Stimulated activated CD8-positive, alpha-beta memory T cell treated with anti-CD3 and anti-CD28 coated beads, Interleukin-4, amount 100 ng/mL, for 4 hours (primary cell): ENCODE measurements around the gene CCDC24.

Experiments
- DNase-seq, 2 donors: peaks; one replicate each; pipeline ENCODE4 v3.0.0-alpha.2; 2020; ENCODE audit warnings: low read depth in 2 of 2, low spot score in 1 of 2

CCDC24 gene

DNA sequence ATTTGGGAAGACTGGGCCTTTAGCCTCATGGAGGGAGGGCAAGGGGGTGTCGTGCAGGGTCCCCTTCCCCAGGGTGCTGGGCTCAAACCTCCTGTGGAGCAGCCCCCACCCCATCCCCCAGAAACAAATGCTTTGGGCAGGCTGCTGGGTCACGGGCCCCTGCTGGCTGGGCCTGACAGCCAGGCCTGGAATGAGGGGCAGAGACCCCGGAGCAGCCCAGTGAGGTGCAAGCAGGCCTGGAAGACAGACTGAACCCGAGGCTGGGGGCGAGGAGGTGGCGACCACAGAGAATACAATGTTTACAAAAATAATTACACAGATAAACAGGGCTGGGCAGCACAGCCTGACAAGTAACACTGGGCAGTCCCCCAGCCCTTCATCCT is 5.3 kb downstream of the CCDC24 start:
- DNase-seq, result no peak

DNA sequence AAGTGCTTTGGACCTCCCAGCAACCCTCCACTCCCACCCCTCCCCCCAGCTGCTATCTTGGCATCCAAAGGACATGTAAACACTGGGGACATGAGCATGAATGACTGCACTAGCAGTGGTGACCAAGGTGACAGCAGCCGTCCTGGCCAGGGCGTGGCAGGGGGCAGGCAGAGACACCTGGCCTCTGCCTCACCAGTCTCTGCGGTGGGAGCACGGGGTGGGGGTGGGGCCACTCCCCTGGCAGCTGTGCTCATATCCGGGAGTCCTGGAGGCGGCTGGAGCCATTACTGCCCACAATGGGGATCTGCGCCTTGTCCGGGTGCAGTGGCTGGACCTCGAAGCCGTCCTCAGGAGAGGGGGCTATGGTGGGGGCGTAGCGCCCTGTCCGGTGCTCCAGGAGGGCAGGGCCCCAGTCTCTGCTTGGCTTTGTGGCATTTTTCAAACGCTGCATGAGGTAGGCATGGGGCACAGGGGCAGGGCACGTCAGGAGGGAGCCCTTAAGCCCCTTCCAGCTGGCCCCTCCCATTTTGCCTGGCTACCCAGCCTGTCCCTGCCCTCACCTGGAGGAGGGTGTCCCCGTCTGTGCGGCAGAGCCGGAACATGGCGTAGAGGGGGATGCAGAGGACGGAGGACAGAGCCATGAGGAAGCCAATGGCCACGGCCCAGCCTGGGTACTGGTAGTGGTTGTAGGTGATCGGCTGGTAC is 6.0 kb downstream of the CCDC24 start:
- no peak for DNase-seq

DNA sequence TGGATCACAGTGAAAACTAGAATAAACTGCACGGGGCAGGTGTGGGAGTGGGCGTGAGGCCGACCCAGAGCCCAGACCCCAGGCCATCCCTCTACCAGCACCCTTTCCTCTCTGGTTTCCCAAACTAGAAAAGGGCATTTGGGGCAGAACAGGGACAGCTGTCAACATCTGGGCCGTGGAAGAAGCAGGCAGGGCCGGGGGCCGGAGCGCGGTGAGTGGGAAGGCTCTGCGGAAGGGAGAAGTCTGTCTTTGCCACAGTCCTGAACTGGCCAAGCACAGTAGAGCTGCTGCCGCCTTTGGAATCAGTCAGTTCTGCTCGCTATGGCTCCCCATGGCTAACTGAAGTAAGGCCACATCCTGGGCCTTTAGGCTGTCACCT is 6.6 kb downstream of the CCDC24 start:
- DNase-seq, result no peak

DNA sequence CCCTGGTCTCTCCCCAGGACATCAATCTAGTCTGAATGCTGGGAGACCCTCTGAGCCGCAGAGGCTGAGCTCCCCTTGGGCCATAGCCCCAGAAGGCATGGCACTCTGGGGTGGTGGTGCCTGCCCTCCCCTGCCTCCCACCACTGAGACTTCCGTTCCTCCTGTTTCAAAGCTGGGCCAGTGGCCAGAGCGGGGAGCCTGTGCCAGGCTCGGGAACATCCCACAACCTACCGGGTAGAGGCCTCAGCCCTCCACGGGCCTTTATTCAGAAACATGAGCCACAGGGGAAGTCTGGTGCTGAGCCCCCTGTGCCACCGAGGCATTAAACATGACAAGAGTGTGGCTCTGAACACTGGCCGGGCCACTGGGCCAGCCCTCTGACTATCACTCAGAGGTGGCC is 8.1 kb downstream of the CCDC24 start:
- no peak for DNase-seq

DNA sequence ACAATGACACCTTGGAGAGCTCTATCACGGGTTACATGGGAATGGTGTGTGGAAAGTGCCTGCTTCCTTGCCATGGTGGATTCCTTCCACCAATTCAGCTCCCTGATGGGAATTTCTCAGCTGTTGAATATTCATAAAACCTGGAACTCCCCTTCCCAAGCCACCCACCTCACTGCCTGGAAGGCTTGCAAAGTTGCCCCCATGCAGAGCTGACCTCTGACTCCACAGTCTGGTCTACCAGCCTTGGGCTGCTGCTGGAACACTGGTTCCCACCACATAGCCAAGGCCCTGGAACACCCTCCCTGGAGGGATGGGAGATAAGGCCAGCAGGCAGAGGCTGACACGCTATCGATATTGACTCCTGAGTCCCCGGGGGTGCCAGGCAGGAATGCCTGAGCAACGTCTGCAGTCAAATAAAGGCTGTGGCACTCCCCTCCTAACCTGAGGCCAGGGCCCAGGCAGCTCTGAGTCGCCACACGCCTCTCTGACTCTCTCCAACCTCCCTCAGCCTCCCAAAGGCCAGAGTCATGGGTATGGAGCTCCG is 8.8 kb downstream of the CCDC24 start:
- DNase-seq, result no peak

DNA sequence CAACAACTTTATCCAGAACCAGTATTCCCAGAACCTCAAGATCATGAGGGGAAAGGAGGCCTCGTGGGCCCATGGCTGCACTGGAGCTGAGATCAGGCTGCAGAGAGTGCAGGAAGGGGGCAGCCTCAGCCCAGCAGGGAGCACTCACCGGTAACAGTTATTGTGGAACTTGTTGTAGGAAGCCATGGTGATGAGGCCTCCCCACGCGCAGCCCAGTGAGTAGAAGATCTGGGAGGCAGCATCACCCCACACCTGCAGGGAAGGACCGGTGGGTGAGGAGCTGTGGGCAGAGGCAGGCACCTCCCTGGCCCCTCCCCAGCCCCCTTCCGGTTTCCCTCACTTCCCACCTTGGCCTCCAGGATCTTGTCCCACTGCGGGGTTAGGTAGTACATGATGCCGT is 10.8 kb downstream of the CCDC24 start:
- DNase-seq, result no peak

DNA sequence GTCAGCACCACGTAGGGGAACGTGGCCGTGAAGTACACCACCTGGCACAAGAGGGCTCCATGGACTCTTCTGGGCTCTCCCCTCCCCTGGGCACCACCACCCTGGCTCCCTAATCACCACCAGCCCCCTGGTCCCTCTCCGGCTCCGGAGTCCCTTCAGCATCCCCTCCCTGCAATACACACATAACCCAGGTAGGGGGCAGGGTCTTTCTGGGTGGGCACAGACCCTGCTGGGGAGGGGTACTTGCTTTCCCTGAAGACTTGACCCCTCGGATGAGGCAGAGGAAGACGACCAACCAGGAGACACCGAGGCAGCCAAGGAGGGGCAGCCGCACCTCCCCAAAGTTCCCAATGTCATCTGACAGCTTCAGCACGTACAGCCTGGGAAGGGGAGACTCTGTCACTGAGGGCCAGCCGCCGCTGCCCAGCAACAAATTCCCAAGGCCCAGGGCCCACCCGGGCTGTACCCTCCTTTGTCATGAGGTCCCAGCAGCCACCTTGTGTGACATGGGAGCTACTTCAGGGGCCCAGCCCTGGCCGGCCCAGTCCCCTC is 11.3 kb downstream of the CCDC24 start:
- DNase-seq, result no peak

DNA sequence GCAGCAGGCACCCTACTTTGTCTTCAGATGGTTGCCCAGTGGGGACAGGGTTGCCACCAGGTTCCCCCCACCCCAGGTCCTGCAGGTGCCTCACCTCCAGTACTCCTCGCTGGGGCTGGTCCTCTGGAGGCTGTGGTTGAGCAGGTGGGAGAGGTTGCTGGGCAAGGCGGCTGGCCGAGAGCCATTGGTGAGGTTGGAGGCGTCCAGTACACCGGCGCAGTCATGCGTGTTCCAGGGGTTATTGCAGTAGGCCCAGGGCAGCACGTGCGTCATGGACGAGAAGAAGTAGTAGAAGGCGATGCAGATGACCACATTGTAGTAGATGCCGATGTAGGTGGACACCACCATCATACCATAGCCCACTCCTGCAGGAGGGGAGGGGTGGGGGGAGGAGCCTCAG is 16.9 kb downstream of the CCDC24 start:
- DNase-seq, result no peak

DNA sequence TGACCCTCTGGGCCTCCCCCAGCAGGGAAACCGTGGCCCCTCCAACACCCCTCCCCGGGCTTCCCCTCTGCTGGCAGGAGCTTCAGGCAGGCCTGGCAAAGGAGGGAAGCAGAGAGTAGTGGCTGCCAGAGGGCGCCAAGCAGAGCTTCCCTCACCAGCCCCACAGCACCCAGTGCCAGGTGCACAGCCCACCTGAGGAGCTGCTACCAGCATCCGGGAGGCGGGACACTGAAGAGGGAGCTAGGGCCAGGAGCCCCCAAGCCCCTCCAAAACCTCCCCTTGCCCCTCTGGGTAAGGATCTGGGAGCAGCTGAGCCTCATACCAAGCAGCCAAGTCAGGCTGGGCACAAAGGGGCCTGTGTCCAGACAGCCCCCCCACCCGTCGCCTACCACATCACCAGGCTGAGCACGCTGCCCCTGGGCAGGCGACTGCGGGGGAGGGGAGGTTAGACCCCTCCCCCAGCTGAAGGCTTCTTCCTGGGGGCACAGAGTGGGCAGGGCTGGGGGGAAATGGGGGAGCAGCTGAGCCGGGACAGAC is 19.6 kb downstream of the CCDC24 start:
- DNase-seq, result no peak

DNA sequence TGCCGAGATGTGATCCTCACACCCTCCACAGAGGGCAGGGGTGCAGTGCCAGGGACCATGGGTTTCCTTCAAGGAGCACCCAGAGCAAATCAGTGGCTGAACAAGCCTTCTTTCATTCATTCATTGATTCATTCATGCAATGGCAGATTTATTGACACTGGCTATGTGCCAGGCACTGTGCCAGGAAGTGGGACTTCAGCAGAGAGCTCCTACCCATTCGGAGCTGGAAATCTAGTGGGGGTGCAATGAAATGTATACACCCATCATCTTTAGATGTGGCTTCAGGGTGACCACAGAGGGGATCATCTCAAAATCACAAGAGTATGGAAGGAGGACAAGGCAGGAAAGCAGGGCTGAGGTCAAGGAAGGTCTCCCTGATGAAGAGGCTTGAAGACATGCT is 21.0 kb downstream of the CCDC24 start:
- no peak for DNase-seq

DNA sequence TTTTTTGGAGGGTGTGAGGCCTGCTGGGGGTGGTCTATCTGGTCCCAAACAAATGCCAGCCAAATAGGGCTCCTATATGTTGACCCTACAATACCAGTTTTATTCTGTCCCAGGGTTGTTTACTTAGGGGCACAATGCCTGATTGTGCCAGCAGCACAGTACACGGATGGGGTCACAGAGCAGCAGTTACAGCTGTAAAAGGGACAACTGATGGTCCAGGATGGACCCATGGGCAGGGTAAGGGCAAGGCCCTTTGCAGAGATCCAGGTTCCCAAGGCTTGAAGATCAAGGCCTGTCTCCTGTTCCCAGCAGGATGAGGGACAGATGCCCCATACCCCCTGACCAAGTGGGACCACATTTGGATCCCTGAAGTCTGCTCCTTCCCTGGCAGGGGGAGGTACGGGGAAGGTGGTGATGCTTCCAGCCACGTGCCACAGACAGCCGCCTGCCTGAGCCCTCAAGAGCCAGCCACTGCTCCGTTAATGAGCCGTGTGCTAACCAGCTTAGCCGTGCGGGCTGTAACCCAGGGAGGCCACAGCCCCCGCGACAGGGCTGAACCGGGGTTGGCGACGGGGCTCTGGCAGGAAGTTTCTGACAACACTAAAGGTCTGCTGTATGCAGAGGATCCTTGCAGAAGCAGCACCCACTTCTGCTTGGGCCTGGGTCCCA is 21.7 kb downstream of the CCDC24 start:
- DNase-seq, result no peak

DNA sequence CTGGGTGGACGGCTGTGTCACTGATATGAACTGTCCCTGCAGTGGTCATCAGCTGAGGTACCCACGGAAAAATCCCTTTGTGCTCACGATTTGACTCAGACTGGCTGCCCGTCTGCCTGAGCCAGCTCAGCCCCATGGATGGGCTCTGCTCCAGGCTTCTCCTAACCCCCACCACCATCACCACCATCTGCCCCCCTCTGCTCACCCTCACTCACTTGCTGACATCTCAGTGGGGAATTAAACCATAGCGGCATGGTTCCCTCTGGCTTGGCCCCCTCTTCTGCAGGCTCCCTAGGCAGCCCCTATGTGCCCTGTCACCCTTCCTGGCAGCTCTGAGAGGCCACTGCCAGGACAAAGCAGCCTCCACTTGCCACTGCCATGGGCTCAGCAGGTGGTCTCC is 22.6 kb downstream of the CCDC24 start:
- DNase-seq, result no peak

DNA sequence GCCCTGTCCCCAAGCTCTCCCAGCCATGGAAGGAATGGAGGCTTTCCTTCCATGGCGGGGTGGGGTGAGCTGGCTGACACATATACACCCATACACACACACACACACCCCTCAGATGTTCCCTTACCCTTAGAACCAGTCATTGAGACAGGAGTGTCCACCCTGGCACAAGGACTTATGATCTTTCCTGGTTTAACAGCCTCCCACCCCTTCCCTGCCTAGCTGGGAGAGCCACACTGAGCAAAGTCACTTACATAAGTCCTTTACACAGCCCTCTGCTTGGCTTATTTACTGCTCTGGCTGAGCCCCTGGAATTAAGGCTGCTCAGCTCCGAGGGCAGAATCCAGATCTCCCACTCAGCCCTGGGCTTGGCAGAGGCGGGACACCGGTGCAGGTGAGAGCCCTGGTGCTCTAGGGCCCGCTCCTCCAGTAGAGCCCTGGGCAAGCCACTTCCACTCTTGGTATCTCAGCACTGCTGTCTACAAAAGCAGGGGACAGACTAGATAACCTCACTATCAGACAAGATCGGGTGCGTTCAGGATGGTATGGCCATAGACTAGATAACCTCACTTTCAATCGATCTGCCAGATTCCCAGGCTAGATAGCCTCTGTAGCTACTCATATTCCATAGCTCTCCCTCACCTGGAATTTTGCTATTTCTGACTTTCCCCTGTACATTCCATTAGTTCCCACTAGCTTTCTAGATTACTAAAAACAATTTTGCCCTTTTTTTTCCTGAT is 23.1 kb downstream of the CCDC24 start:
- no peak for DNase-seq

DNA sequence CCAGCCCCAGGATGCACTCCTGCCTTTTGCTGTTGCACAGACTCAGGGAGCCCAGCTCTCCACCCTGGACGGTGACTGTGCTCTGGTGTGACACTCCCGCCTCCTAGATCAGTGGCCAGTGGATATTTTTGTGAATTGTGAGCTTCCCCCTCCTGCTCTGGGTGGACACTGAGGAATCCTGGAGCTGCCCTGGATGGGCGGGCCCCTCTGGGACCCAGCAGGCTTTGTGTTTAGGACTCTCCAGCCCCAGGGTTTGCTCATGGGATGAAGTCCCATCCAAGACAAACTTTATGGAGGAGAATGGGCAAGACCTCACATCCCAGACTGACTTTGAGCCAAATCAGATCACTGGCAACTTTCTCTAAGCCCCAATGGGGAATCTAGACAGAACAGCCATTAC is 23.8 kb downstream of the CCDC24 start:
- DNase-seq, result no peak

DNA sequence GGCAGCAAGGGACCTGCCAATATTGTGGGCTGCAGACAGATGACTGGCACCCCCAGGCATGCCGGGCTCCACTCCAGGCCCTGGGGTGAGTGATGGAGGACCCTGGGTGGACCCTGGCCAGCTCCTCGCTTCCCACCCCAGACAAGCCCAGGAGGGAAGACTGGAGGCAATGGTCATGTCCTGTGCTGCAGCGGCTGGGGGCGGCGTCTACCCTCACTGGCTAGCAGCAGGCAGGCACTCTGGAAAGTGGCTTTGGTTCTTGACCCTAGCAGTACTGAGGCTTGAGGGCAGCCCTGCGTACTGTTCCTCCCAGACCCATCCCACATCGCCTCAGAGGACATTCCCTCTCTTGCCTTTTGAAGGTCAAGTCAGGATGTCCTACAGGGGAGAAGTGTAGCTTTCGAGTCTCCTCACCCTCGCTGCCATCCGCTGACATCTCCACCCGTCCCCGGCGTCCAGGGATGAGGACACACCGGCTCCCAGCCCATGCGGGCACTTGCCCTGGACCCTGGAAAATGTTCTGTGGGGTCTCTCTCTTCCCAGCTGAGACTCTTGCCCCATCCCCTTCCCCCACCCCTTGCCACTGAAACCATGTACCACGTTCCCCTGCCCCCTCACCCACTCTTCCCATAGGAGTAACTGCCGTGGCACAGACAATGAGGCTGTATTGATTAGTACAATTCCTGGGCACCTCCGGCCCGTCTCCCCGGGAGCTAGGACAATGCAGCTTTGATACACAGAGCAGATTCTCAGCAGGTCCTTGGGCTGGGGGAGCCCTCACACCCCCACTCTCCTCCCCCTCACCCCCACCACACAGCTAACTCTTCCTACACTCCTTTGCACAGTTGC is 24.9 kb downstream of the CCDC24 start:
- DNase-seq, result no peak

DNA sequence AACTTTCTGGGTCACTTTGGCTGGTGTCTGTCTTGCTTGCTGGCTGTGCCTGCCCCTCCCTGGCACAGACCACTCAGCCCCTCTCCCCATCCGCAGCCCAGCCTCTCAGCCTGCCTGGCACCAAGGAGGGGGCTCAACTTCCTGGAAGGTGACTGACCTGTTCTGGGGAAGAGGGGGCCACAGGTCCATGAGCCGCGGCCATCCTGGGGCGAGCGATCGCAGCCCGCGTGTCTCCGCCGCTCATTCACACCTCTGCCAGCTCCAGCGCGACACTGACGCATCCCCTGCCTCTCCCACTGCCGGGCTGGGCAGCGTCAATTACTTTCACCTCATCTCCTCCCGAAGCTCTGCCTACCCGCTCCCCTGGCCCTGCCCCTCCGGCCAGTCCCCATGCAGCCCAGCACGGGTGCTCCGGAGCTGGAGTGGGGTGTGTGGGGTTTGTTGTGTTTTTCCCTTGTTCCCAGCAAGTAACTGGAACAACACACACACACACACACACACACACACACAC is 25.5 kb downstream of the CCDC24 start:
- no peak for DNase-seq

DNA sequence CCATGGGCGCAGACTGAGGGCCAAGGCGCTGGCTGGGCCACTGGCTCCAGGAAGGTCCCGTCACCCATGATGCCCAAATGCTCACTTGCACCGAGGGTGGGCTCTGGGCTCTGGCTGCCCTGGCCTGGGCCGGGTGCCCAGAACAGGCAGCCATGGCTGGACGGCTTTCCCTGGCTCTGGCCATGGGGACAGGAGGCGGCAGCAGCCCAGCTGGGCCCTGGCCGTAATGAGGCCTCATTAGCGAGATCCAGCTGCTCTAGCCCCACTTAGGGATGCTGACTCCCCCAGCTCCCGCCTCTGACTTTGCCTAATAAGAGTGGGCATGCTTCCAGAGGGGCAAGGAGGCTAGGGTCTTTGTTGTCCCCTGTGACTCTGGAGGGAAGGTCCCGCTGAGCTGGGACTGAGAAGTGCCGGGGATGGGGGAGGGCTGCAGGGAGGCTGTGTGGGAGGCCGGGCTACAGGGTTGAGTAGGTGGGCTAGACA is 28.1 kb downstream of the CCDC24 start:
- no peak for DNase-seq

DNA sequence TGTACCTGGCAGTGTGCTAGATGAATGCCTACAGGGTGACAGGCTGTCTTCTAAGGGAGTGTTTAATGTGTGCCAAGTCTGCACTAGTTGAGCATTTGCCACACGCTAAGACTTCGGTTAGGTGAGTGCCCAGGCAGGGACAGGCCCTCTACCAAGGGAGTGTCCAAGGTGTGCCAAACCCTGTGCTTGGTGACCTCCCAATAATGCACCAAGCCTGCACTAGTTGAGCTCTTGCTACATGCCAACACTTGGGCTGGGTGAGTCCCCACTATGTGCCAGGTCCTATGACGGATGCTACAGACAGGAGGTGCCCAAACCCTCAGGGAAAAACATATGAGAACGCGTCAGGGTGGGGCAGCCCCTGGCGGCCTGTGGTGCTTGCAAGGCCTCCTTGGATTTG is 29.1 kb downstream of the CCDC24 start:
- no peak for DNase-seq

DNA sequence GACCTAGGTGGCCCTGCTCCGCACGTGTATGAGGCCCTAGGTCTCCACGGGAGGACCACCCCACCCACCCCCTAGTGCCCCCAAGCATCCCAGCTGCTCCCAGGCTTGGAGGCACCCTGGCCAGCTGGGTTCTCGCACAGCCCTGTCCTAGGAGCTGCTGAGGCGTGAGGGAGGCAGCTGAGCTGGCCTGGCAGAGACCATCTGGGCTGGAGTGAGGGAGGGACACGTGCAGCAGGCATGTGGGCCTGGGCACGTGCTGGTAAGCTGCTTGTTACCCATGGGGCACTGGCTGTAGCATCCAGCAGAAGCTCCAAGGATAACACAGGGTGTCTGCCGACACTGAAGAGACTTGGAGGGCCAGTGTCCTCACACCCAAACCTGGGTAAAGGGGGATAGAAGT is 29.8 kb downstream of the CCDC24 start:
- DNase-seq, result no peak

DNA sequence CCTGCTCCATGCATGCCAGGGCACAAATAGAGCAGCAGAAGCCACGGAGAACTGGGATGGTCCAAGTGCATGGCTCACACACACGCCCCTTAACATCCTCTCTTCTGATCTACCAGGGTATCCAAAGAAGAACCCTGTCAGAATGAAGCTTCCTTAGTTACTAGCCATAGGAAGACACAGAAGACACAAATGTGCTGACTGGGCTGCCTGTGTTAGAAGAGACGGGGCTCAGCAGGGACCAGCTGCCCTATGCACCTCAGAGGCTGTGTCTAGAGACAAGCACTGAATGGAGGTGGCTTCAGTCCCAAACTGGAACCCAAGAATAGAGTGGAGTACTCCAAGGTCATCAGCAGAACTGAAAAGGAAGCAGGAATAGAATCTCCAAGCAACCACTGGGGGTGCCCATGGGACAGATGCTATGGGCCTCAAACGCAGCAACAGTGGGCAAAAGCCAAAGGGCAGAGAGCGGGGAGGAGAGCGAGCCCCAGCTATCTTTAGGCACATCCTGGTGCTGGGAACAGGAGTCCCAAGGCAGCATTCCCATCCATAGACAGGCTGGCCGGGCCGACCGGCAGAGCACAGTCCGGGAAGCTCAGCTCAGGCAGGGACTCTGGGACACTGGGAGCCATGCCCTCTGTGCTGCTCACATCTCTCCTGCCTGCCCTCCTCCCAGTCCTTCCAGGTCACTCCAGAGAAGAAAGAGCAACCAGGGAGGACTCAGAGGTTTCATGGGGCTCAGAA is 30.4 kb downstream of the CCDC24 start:
- no peak for DNase-seq
